Stimulated activated CD8-positive, alpha-beta memory T cell treated with anti-CD3 and anti-CD28 coated beads, Interleukin-7, amount 100 ng/mL, for 1 hour (primary cell): Measurements from ENCODE around the gene ENC1.

ENCODE experiments used
- DNase-seq, 2 donors: peaks; one replicate each; pipeline ENCODE4 v3.0.0-alpha.2; 2020; ENCODE audit warnings: low read depth in 2 of 2

Gene ENC1

DNA sequence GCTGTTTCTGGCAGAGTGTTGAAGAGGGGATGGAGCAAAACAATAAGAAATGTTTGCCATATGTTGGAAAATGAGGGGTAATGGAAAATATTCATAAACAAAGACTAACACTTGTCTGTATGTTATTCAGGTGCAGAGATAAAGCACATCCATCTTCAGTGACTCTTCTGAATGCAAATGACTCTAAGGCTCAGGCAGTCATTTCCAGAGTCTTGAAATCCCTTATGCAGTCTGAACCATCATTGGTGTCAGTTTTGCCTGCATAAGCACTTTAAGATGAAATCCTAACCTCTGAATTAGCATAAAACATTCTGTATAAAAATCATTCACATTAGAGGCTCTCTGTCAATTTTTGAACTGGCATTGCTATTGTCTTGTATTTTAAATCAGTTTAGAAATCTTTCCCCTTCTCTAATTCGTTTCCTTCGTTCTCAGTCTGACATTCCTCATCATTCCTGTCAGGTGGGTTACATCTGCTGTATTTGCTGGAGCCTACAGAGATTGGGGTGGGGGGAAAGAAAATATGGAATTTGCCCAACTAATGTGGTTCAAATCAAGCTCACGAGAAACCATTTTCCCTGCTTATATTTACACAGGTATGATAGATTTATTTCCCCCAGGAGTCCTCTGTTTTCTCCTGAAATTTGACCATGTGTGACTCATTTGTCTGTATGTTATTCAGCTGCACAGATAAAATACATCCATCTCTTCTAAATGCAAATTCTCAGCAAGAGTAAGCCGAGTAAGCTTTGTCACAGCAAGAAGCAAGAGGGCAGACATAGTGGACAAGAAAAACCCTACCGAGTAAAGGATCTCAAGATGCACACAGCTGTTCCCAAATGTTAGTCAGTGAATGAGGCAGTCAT, 31.6 kb downstream of the ENC1 start:
- DNase-seq, result no peak

DNA sequence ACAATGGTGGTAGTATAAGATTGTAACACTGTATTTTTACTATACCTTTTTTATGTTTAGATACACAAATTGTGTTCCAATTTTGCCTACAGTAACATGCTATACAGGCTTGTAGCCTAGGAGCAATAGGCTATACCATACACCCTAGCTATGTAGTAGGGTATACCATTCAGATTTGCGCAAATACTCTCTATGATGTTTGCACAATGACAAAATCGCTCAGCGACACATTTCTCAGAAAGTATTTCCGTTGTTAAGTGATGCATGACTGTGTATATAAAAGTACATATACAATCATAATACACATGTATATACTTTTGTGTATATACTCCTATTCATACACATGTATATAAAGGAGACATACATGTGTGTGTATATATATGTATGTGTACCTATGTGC, 34.8 kb downstream of the ENC1 start:
- DNase-seq, result no peak

DNA sequence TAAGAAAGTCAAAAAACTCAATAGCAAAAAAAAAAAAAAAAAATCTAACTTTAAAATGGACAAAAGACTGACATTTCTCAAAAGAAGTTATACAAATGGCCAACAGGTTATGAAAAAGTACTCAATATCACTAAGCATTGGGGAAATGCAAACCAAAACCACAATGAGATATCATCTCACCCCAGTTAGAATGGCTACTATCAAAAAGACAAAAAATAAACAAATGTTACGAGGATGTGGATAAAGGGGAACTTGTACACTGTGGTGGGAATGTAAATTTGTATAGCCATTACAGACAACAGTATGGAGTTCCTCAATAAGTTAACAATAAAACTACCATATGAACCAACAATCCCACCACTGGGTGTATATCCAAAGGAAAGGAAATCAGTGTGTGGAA, 37.2 kb downstream of the ENC1 start:
- no peak for DNase-seq

DNA sequence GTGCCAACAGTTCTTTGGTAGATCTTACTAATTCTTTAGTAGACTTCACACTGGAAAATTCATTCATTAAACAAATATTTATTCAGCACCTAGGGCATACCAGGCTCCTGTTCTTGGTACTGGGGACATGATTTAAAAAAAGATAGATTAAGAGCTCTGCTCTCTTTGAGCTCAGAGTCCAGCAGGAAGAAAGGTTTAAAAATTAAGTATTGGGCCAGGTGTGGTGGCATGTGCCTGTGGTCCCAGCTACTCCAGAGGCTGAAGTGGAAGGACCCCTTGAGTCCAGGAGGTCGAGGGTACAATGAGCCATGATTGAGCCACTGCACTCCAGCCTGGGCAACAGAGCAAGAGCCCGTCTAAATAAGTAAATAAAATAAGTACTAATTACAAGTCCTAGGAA, 41.4 kb downstream of the ENC1 start:
- no peak for DNase-seq

DNA sequence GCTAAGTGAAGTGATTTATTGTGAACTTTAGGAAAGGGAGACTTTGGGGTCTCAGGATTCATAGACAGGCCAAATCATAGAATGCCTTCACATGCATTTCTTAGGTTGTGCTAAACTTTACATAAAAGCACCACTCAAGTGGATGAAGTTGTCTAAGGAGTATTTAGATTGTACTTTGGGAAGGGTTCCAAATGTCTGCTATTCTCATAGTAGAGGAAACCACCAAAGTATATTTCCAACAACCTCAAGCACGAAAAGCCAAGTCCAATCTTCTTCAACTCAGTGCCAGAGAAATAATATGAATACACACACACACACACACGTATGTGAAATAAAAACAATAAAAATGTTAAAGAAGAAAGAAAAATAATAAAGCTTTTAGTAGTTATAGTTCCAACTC, 41.8 kb downstream of the ENC1 start:
- no peak for DNase-seq

DNA sequence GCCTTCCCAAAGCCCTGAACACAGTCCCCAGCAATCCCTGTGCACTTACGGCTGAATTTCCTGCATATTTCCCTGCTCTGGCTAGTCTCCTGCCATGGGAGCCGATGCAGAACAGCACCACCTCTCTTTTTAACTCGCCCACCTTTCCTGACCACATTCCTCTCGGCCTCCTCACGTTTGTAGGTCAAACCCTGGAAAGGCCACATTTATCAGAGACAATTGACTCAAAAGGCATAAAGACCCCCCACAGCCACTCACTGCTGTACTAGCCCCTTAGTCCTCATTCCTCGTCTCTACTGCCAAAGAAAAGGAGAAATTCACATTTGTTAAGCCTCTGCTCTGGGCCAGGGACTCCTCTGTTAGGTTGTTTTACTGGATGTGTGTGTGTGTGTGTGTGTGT, 43.6 kb downstream of the ENC1 start:
- no peak for DNase-seq

DNA sequence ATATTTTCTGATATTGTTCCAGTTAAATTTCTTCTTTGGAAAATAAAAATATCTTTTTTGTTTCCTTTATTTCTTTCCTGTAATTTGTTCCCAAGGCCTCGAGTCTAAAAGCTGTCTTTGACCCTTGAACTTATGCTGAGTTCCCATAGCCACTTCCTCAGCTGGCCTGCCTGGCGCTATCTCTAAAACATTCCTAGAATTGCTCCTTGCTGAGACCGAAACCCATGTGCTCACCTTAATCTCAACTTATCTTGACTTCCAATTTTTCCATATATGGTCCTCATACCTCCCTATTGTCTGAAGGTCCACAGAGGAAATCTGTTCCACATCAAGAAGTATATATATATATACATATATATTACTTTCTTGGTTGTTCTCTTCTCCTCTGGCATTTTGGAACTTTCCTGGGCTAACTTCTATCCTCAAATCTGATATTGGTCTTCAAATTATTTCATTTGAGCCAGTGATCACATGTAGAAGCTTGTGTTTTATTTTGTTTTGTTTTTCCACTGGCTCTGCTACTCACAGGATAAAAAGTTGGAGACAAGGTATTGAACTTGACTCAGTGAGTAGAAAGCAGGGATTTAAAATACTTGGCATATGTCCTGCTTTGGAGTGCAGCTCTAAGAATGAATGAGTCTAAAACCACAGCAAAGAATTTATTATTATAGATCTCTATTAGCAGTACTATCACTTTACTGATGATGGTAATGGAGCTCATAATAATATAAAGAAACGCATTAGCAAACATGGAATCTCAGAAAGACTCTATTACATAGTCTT, 45.2 kb downstream of the ENC1 start:
- DNase-seq, result no peak

DNA sequence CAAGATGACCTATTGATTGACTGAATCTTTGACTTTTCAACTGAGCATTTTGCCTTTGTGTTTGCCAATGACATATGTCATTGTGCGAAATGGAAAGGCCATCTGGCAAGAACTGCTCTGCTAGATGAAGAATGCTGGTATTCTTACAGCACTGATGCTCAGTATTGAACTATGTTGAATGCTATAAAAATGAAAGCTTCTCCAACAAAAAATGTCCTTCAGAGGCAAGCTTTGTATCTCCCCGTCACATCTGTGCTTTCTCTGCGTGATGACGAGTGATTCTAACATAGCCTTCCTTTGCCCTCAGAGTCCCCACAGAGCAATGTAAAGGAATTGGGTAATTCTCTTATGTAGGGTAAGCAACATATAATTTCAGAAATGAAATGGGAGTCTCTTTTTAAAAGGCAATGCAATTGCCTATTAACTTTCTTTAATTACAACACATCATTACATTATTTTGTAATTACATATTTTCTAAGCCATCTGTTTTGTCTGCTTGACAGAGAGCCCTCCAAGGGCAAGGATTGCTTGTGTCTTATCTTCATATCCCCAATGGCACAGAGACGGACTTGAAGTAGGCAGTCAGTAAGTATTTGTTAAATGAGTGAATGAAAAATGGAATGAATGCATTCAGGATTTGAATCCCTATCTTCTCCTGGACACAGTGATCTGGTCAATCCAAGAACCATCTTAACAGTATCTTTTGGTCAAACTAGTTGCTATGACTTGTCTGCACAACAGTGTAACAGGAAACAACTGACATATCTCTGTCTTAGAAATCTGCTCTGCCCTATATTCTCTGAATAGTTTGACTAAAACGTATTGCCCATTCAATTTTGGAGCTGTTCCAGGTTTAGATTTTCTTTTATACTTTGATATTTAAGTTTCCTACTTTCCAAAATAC, 46.1 kb downstream of the ENC1 start:
- no peak for DNase-seq

DNA sequence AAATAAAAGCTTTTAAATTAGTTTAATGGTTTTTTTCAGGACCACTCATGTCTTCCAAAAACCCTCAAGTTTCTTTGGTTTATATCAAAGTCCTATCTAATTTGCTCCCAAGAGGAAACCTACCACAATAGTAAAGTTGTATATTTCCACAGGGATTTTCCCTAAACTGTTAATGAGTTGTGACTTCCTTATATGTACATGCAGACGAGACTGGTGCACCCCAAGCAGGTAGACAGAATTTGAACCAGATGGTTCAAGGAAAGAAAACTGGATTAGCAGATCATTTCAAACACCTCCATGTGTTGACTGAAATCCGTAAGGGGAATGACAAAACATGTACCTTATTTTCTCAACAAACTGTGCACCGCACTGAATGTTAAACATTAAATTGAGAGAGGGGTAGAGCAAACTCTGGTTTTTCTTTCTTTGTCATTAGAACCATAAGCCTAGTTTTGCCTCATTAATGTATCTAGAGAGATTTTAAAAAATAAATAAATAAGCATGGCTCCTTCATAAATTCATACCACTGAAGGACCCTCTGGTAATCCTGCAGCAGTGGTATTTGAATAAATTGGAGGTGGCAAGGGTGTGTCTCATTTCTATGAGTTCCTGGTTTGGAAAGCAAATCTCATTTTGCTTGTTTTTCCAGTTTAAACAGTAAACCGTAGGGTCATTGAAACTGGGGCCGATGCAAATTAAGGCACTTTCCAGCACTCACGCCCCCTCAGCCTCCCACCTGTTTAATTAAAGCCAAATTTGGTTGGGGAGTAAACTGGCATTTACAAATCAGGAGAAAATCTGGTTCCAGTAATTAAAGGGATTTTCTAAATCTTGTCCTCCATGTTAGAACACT, 51.1 kb downstream of the ENC1 start:
- DNase-seq, result no peak

DNA sequence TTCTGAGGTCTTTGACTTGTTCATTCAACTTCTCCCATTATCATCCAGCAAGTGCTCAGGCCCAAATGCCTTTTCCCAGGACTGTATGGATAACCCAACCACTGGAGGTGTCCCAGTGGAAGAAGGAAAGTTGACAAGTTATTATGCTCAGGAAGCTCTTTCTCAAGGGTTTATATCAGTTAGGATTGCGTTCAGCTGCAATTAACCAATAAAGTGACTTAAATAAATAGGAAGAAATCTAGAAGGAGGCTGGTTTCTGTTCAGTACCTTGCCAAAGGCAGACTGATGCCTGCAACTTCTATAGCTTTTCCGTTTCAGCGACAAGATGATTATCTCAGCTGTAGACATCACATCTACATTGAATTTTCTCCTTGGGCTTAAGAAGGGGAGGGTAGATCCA, 52.1 kb downstream of the ENC1 start:
- DNase-seq, result no peak

DNA sequence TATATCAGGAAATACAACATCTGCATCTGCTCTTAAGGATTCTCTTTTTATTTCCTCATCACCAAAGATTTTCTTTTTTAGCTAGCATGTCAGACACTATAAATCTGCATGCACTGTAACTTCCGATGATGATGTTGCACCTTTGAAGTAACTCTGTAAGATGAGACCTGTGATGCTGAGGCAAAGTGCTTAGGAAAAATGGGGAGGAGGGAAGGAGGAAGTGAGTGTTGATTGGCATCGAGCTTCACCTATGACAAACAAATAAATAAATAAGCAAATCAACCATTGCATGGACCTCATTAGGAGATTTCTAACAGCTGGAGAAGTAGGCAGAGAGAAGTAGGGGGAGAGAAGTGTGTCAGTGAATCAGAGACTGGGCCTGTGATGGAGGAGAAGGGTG, 52.6 kb downstream of the ENC1 start:
- DNase-seq, result no peak

DNA sequence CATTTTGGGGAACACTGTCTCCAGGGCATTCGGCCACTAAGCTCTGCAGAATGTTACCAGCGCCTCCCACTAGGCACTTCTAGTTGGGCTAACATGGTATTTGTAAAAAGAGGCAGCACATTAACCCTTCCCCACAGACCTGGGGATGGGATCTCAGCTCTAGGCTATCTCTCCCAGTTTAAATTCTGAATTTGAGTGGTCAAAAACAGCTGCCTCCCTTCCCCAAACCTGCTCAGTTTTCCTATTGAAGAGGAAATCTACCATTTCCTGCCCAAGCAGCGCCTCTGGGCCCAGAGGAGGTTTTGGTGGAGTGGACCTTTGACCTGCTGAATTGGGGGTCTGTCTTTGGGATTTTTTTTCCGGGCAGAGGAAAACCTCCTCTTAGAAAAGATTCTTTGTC, 53.2 kb downstream of the ENC1 start:
- DNase-seq, result no peak

DNA sequence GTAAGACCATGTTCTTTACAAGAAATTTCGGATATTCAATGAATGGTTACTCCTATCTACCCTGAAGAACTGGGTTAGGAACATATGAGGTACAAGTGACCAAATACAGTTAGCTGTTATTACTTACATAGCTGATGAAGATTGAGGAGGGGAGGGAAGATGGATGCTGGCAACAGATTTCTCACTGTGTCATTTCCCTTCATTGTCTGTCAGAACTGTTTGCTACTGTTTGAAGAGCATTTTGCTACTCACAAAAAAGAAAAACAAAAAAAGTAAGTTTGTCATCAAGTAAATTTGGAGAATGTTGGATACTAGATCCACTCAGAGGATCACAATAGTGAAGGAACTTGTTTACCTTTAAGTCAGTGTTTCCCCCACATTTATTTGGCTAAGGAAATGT, 53.7 kb downstream of the ENC1 start:
- DNase-seq, result no peak

DNA sequence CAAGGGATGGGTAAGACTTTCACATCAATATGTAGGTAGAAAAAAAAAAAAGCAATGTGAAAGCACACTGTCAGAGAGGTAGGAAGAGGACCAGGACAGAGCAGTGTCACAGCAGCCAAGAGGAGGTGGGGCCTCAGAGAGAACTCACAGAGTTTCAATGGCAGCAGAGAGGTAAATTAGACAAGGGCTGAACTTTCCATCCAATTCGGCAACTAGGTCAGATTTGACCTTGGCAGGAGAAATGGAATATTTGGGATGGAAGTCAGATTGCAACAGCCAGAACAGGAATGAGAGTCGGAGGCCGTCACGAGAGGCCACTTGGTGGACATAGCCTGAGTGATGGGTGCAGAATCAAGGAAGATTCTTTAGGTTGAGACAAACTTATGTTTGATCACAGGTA, 57.7 kb downstream of the ENC1 start:
- no peak for DNase-seq

DNA sequence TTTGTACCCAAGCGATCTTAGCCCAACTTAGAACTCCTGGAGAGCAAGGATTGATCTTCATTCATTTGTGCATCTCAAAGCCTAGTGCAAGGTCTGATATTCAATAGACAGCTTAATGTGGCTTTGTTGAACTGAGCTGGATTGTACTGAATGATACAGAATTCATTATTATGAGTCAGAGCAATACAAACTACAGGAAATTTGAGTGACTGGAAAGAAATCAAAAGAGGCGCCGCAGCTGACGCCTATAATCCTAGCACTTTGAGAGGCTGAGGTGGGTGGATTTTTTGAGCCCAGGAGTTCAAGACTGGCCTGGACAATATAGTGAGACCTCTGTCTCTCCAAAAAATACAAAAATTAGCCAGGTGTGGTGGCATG, 58.6 kb downstream of the ENC1 start:
- DNase-seq, result no peak

DNA sequence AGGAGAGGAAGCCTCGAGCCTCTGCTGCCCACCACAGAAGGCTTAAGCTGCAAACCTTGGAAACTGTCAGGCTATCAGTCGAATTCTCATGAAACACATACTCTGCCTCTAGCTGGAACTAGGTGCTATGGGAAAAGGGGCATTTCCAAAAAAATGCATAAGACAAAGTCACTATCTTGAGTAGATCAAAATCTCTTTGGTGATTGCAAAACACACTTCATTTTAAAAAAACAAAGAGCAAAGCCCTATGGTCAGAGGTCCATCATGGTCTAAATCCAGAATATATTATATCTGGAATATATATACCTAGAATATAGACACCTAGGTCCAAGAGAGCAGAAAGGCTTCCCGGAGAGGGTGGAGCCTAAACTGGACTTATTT, 59.8 kb downstream of the ENC1 start:
- no peak for DNase-seq

DNA sequence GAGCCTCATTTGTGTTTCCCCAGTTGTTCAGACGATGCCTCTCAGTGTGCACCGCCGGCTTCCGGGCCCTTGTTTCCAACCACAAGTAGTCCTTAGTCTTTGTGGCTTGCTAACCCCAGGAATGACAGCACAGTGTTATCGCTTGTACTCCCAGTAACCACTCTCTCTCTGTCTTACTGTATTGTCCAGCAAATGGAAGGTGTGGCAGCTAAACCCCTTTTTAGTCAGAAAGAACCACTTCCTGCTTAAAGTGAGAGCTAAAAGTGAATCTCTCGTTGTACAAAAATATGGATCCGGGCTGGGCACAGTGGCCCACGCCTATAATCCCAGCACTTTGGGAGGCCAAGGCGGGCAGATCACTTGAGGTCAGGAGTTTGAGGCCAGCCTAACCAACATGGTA, 61.3 kb downstream of the ENC1 start:
- peak in 1 of 2 donors; percentile 3 for DNase-seq

DNA sequence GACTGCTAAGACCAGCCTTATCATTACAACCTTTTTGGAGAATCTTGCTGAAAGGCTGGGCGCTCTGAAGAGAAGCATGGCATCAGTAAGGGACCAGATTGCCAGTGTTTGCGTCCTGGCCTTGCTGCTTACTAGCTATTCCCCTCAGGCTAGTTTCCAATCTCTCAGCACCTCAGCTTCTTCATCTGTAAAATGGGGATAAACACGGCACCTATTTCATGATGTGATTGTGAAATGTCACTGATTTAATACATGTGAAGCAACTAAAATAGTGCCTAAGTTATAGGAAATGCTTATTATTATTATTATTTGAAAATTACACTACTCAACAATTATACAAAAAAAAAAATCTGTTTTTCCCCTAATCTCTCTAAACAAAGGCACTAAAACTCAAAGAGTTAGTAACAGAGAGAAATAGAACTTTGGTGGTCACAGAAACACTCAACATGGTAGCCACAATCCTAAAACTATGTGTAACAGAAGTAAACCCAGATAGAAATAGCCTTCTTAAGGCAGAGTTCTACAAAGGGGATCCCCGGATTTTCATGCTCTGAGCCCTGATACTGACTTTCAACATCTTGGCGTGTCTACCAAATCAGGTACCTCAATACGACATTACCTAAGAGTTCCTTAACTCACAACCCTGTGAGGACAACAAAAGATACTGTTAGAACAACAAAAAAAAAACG, 62.0 kb downstream of the ENC1 start:
- no peak for DNase-seq
